SK-N-SH treated with all-trans-retinoic acid at 6 μM for 48 hours (cell line): Measurements from ENCODE around the gene MAPKBP1.

ENCODE experiments used
- ZFP30 ChIP-seq: fragments of 450-650 bp; formaldehyde crosslinking; IDR thresholded peaks from 2 replicates; pipeline ENCODE4 v1.5.0; 2022; ENCODE audit warnings: mild to moderate bottlenecking, moderate library complexity
- ZNF8 ChIP-seq: fragments of 450-650 bp; formaldehyde crosslinking; IDR thresholded peaks from 2 replicates; pipeline ENCODE4 v1.5.0; 2020; ENCODE audit warnings: mild to moderate bottlenecking, moderate library complexity

DNA sequence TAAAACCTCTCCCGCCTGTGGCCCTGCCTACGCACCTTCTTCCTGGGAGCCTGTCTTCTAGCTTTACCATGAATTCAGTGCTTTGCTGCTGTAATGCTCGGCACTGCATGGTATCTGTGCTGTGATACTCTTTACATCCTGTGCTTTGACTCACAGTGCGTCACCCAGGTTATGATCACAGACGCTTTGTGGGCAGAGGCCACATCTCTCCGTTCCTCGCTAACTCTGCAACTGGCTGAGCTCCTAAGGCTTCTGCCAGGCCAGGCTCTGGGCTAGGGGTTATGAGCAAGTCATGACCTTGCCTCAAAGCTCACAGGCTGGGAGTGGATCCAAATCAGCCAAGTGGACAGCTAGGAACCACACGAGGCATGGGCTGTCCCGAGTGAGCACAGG lies 96.4 kb downstream of the MAPKBP1 start:
- no peak for TF ChIP-seq ZNF8 (CRISPR knock-in tag)
- TF ChIP-seq ZFP30 (CRISPR knock-in tag), result no peak
